H9 (cell line): ENCODE measurements around the gene STKLD1. TPM values are rescaled to one million over a fixed set of nuclear protein-coding genes. Genes with fewer than 3 reads are reported as not detected.

Source experiments
- DNase-seq: peaks from one replicate; pipeline ENCODE4 v3.0.0-alpha.2; 2017
- H2AFZ ChIP-seq: one replicate; pipeline ENCODE4 v1.6.1; 2013; ENCODE audit warnings: mild to moderate bottlenecking, low read length, control low read depth, moderate library complexity
- H2AK5ac ChIP-seq: 2 replicates; pipeline ENCODE4 v1.6.1; 2013; ENCODE audit warnings: low read length, control low read depth, mixed read lengths; ENCODE audit not compliant: insufficient read length
- H2BK120ac ChIP-seq: one replicate; pipeline ENCODE4 v1.6.1; 2013; ENCODE audit warnings: low read depth, mild to moderate bottlenecking, low read length, control low read depth, inconsistent platforms; ENCODE audit not compliant: poor library complexity, severe bottlenecking
- H2BK12ac ChIP-seq: 2 replicates; pipeline ENCODE4 v1.6.1; 2013; ENCODE audit warnings: low read length, control low read depth, mixed read lengths, low read depth; ENCODE audit not compliant: insufficient read length
- H2BK15ac ChIP-seq: 2 replicates; pipeline ENCODE4 v1.6.1; 2013; ENCODE audit warnings: low read depth, low read length, control low read depth
- H2BK20ac ChIP-seq: one replicate; pipeline ENCODE4 v1.6.1; 2013; ENCODE audit warnings: low read depth, mild to moderate bottlenecking, low read length, control low read depth, inconsistent platforms; ENCODE audit not compliant: poor library complexity, severe bottlenecking
- H2BK5ac ChIP-seq: 2 replicates; pipeline ENCODE4 v1.6.1; 2013; ENCODE audit warnings: low read length, control low read depth, mixed read lengths; ENCODE audit not compliant: insufficient read length
- H3K14ac ChIP-seq: 2 replicates; pipeline ENCODE4 v1.6.1; 2013; ENCODE audit warnings: low read length, control low read depth; ENCODE audit not compliant: insufficient read depth
- H3K18ac ChIP-seq: 2 replicates; pipeline ENCODE4 v1.6.1; 2013; ENCODE audit warnings: low read depth, mild to moderate bottlenecking, mixed read lengths, low read length, control low read depth; ENCODE audit not compliant: insufficient read length
- H3K23ac ChIP-seq: 2 replicates; pipeline ENCODE4 v1.6.1; 2013; ENCODE audit warnings: low read length, control low read depth, mixed read lengths, low read depth; ENCODE audit not compliant: insufficient read length
- H3K23me2 ChIP-seq: 2 replicates; pipeline ENCODE4 v1.6.1; 2013; ENCODE audit warnings: low read depth, mild to moderate bottlenecking, mixed read lengths, low read length, control low read depth; ENCODE audit not compliant: insufficient read length, poor library complexity, severe bottlenecking
- H3K27ac ChIP-seq: 2 replicates; pipeline ENCODE4 v1.5.1; 2013; ENCODE audit warnings: low read length, control low read depth, mixed read lengths, low read depth; ENCODE audit not compliant: insufficient read length
- H3K27me3 ChIP-seq: 2 replicates; pipeline ENCODE4 v1.6.1; 2013; ENCODE audit warnings: low read length, control low read depth, inconsistent platforms; ENCODE audit not compliant: insufficient read depth
- H3K4ac ChIP-seq: 2 replicates; pipeline ENCODE4 v1.6.1; 2013; ENCODE audit warnings: low read depth, mild to moderate bottlenecking, control low read depth, inconsistent platforms, low read length, moderate library complexity
- H3K4me1 ChIP-seq: 2 replicates; pipeline ENCODE4 v1.6.1; 2013; ENCODE audit warnings: low read length, control low read depth, inconsistent platforms; ENCODE audit not compliant: insufficient read depth
- H3K4me2 ChIP-seq: 2 replicates; pipeline ENCODE4 v1.6.1; 2013; ENCODE audit warnings: low read length, control low read depth, mixed read lengths; ENCODE audit not compliant: insufficient read length, insufficient read depth
- H3K56ac ChIP-seq: 2 replicates; pipeline ENCODE4 v1.6.1; 2013; ENCODE audit warnings: low read depth, mild to moderate bottlenecking, mixed read lengths, low read length, control low read depth; ENCODE audit not compliant: insufficient read length
- H3K79me1 ChIP-seq: 2 replicates; pipeline ENCODE4 v1.6.1; 2013; ENCODE audit warnings: low read depth, mild to moderate bottlenecking, moderate library complexity, low read length, control low read depth, inconsistent platforms; ENCODE audit not compliant: insufficient read depth, poor library complexity, severe bottlenecking
- H3K79me2 ChIP-seq: 2 replicates; pipeline ENCODE4 v1.6.1; 2013; ENCODE audit warnings: low read length, control low read depth, inconsistent platforms; ENCODE audit not compliant: insufficient read depth
- H3K9ac ChIP-seq: 2 replicates; pipeline ENCODE4 v1.6.1; 2013; ENCODE audit warnings: low read length, control low read depth, mixed read lengths; ENCODE audit not compliant: insufficient read length; ENCODE audit errors: extremely low read depth
- H3K9me3 ChIP-seq: one replicate; pipeline ENCODE4 v1.6.1; 2013; ENCODE audit warnings: low read depth, low read length, inconsistent platforms; ENCODE audit not compliant: control insufficient read depth
- H3T11ph ChIP-seq: one replicate; pipeline ENCODE4 v1.6.1; 2013; ENCODE audit warnings: mild to moderate bottlenecking, low read length, control low read depth, inconsistent platforms
- H4K20me1 ChIP-seq: one replicate; pipeline ENCODE4 v1.6.1; 2013; ENCODE audit not compliant: control insufficient read depth, insufficient read length, insufficient read depth
- H4K5ac ChIP-seq: 2 replicates; pipeline ENCODE4 v1.6.1; 2013; ENCODE audit warnings: low read depth, mild to moderate bottlenecking, mixed read lengths, low read length, control low read depth; ENCODE audit not compliant: insufficient read length
- H4K8ac ChIP-seq: replicated peaks from 2 replicates; pipeline ENCODE4 v1.6.1; 2013; ENCODE audit warnings: low read length, control low read depth, mixed read lengths, low read depth; ENCODE audit not compliant: insufficient read length
- H4K91ac ChIP-seq: 2 replicates; pipeline ENCODE4 v1.6.1; 2013; ENCODE audit warnings: low read depth, mild to moderate bottlenecking, moderate library complexity, mixed read lengths, low read length, control low read depth; ENCODE audit not compliant: insufficient read length
- H3K27ac Mint-ChIP-seq, 3 experiments: 2 replicates in 2 of 3; 3 replicates in 1 of 3; pipeline ENCODE4 v1.8.0; 2020 to 2021; ENCODE audit warnings: mixed read lengths in 3 of 3, mild to moderate bottlenecking in 1 of 3, moderate library complexity in 1 of 3
- H3K27me3 Mint-ChIP-seq: 2 replicates; pipeline ENCODE4 v1.8.0; 2021; ENCODE audit warnings: low read depth, mild to moderate bottlenecking, moderate library complexity, mixed read lengths
- H3K36me3 Mint-ChIP-seq, 3 experiments: 2 replicates in 2 of 3; 3 replicates in 1 of 3; pipeline ENCODE4 v1.8.0; 2020 to 2021; ENCODE audit warnings: low read depth in 3 of 3, mixed read lengths in 3 of 3; ENCODE audit not compliant: insufficient read depth in 1 of 3
- H3K4me1 Mint-ChIP-seq, 2 experiments: 2 replicates each; pipeline ENCODE4 v1.8.0; 2020; ENCODE audit warnings: mixed read lengths in 2 of 2
- H3K4me3 Mint-ChIP-seq, 2 experiments: 2 replicates in 1 of 2; 3 replicates in 1 of 2; pipeline ENCODE4 v1.8.0; 2020 to 2021; ENCODE audit warnings: mild to moderate bottlenecking in 2 of 2, mixed read lengths in 2 of 2, moderate library complexity in 1 of 2
- H3K9me3 Mint-ChIP-seq, 2 experiments: 2 replicates in 1 of 2; 3 replicates in 1 of 2; pipeline ENCODE4 v1.8.0; 2020; ENCODE audit warnings: mild to moderate bottlenecking in 2 of 2, mixed read lengths in 2 of 2, moderate library complexity in 1 of 2
- WGBS: extraction: QIAGEN DNeasy Blood & Tissue Kit; methylation state at CpG from one replicate; pipeline ENCODE4 v1.1.7; 2013; ENCODE audit warnings: missing lambda C conversion rate, low lambda C conversion rate, mixed read lengths; ENCODE audit not compliant: insufficient read length; ENCODE audit errors: extremely low coverage; 5-methylcytosine and 5-hydroxymethylcytosine counted together
- total RNA-seq: library from RNA; stranded (reverse); gene quantifications from 2 replicates; pipeline ENCODE4 v1.2.1, GENCODE V29; 2021
- TF ChIP-seq, protein P1 (sequence below): fragments of 200-600 bp; sonication (generic); conservative IDR thresholded peaks from 3 replicates; pipeline ENCODE4 v1.8.0; 2021; ENCODE audit warnings: antibody characterized with exemption, mild to moderate bottlenecking

Gene STKLD1
- total RNA-seq, 1 experiment from 2014 or later: 0.57 TPM

- no peaks in the 10 kb centered on the region for H3K4me1 Mint-ChIP-seq
- no peak overlapping the region for H3K9ac ChIP-seq
Observed at GRCh38 chr9:133389025-133389557, 12.9 kb downstream of the STKLD1 start.

More at GRCh38 chr9:133389025-133389557, 12.9 kb downstream of the STKLD1 start:
- Histone ChIP-seq H3K18ac (no peak overlapping the region), H3K56ac (no peak overlapping the region), H3K23ac (no peak overlapping the region), H3K4me1 (no peaks in the 10 kb centered on the region), H3K27ac (no peak overlapping the region), H3K14ac (no peak overlapping the region), H3K79me2 (no peaks in the 10 kb centered on the region), H2BK12ac (no peak overlapping the region), H3K4ac (no peak overlapping the region), H2BK5ac (no peak overlapping the region), H2BK20ac (no peak overlapping the region), H3K23me2 (no peaks in the 10 kb centered on the region), H3K79me1 (no peaks in the 10 kb centered on the region), H2AK5ac (no peak overlapping the region), H4K5ac (no peak overlapping the region), H4K20me1 (no peaks in the 10 kb centered on the region), H3T11ph (no peak overlapping the region), H2BK120ac (no peak overlapping the region), H4K91ac (no peak overlapping the region), H3K9me3 (no peaks in the 10 kb centered on the region), H2BK15ac (no peak overlapping the region), H3K27me3 (no peaks in the 10 kb centered on the region), H3K4me2 (no peak overlapping the region), H4K8ac (no peak overlapping the region), H2AFZ (no peak overlapping the region)
- TF ChIP-seq, protein P1, sequence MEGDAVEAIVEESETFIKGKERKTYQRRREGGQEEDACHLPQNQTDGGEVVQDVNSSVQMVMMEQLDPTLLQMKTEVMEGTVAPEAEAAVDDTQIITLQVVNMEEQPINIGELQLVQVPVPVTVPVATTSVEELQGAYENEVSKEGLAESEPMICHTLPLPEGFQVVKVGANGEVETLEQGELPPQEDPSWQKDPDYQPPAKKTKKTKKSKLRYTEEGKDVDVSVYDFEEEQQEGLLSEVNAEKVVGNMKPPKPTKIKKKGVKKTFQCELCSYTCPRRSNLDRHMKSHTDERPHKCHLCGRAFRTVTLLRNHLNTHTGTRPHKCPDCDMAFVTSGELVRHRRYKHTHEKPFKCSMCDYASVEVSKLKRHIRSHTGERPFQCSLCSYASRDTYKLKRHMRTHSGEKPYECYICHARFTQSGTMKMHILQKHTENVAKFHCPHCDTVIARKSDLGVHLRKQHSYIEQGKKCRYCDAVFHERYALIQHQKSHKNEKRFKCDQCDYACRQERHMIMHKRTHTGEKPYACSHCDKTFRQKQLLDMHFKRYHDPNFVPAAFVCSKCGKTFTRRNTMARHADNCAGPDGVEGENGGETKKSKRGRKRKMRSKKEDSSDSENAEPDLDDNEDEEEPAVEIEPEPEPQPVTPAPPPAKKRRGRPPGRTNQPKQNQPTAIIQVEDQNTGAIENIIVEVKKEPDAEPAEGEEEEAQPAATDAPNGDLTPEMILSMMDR: no peak
- no peak for DNase-seq
- Mint-ChIP-seq H3K9me3 (peaks cover 15% of the 10 kb centered on the region in 2 experiments), H3K27me3 (peaks cover 26% of the 10 kb centered on the region), H3K36me3 (peaks cover 0 to 1% (median 0%) of the 10 kb centered on the region in 3 experiments; a peak in 1 of 7 replicates), H3K27ac (no peak overlapping the region), H3K4me3 (no peak overlapping the region)
- WGBS: no CpG with 5 or more reads among the region's 12 CpGs
